GM21529 (cell line): ENCODE results near the gene SLC11A1.

Experiments
- ATAC-seq: cut with Tn5 transposase; IDR thresholded peaks from one replicate; pipeline ENCODE4 v1.9.1; 2021; ENCODE audit not compliant: unreplicated experiment

The SLC11A1 gene

GRCh38 chr2:218366621-218367414 is 15.3 kb upstream of the SLC11A1 start:
- no peak for ATAC-seq

- peak; percentile 98 for ATAC-seq
Observed at GRCh38 chr2:218367415-218368149, 14.5 kb upstream of the SLC11A1 start.

GRCh38 chr2:218368150-218368528 is 13.9 kb upstream of the SLC11A1 start:
- no peak for ATAC-seq

GRCh38 chr2:218368621-218369153 is 13.4 kb upstream of the SLC11A1 start:
- no peak for ATAC-seq

- ATAC-seq: no peak
Observed at GRCh38 chr2:218369330-218369729, 12.7 kb upstream of the SLC11A1 start.

GRCh38 chr2:218370410-218371063 is 11.5 kb upstream of the SLC11A1 start:
- ATAC-seq: no peak

- ATAC-seq: no peak
Observed at GRCh38 chr2:218371983-218372350, 10.1 kb upstream of the SLC11A1 start.

- no peak for ATAC-seq
Observed at GRCh38 chr2:218374795-218375194, 7.3 kb upstream of the SLC11A1 start.

GRCh38 chr2:218375212-218375611 is 6.9 kb upstream of the SLC11A1 start:
- ATAC-seq: no peak

GRCh38 chr2:218378053-218378452 is 4.0 kb upstream of the SLC11A1 start:
- no peak for ATAC-seq

- ATAC-seq: no peak
Observed at GRCh38 chr2:218382785-218383184, 712 bp downstream of the SLC11A1 start.

GRCh38 chr2:218383892-218384519 is 1.9 kb downstream of the SLC11A1 start:
- ATAC-seq: no peak

- no peak for ATAC-seq
Observed at GRCh38 chr2:218384975-218385374, 2.9 kb downstream of the SLC11A1 start.

- no peak for ATAC-seq
Observed at GRCh38 chr2:218386505-218387368, 4.7 kb downstream of the SLC11A1 start.

- ATAC-seq: no peak
Observed at GRCh38 chr2:218387369-218388194, 5.5 kb downstream of the SLC11A1 start.

- no peak for ATAC-seq
Observed at GRCh38 chr2:218389333-218390150, 7.5 kb downstream of the SLC11A1 start.

- ATAC-seq: no peak
Observed at GRCh38 chr2:218391202-218391601, 9.1 kb downstream of the SLC11A1 start.

- ATAC-seq: no peak
Observed at GRCh38 chr2:218392459-218392858, 10.4 kb downstream of the SLC11A1 start.
